ENCODE measurements around the gene SSR3. TPM values are rescaled to one million over a fixed set of nuclear protein-coding genes. Genes with fewer than 3 reads are reported as not detected.

Gene SSR3
- total RNA-seq, result 227 and 409 TPM in 2 replicates

DNA sequence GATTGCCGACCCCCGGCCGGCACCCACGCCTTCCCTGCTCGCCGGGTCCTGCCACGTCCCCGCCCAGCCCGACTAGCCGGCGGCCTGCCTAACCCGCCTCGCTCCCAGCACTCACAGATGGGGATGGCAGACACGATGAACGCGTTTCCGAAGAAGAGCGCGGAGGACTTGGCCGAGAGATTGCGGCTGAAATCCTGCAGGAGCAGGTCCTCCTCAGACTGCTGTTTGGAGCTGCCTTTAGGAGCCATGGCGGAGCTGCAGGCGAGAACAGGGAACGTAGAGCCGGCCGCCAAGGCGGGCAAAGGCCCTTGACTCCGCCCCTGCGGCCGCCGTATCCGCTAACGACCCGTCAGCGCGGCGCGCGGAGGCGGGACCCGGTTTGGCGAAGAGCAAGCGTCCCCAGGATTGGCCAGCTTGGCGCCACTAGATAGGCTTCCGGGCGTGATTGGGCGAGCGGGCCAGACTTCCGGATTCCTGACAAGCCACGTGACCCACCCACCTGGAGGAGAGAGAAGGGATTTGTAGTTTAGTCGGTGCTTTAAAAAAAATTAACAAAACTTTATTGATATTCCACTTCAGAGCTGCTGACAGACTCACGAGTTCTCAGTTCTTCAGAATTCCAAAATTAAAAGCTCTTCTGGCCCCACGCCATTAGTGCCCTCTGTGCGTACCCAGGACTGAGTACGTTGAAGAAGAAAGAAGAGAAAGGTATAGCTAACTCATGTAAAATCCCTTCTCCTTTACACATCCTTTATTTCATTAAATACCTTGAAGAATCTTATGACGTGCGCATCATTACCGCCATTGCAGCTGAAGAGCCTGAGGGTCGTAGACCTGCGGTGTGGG lies at the start of gene SSR3:
Gene SSR3 (minus strand): TSS at position 276 of the 846 bp plus-strand sequence. CDS start 28 bp downstream, at position 248.

Other genes with a start within 250 kb of the SSR3 start
- 50.8 and 122 TPM in 2 replicates for gene TIPARP, start 119.5 kb upstream of the SSR3 start, total RNA-seq

Data from tracheal epithelial cell (primary cell).